Hindlimb muscle (tissue), 1 donor: ENCODE results near the gene ERCC4. TPM values are rescaled to one million over a fixed set of nuclear protein-coding genes. Genes with fewer than 3 reads are reported as not detected.
"Not testable (repeated sequence)": the region's sequence is repeated elsewhere in the genome, so short reads cannot be mapped to it uniquely, and the experiment has no call there.

Experiments used
- DNase-seq: peaks from one replicate; pipeline ENCODE4 v3.0.0-alpha.2; 2013
- polyA plus RNA-seq: library from polyadenylated mRNA; unstranded; fragments of 120-200 nt; gene quantifications from one replicate; pipeline ENCODE4 v1.2.1, GENCODE V29; 2013; ENCODE audit not compliant: insufficient read length

The ERCC4 gene
- polyA plus RNA-seq = 10.4 TPM

- peak; percentile 99 for DNase-seq
Observed at GRCh38 chr16:13919683-13920509, at the start of gene ERCC4. ERCC4 (plus strand) TSS chr16:13920154; CDS start chr16:13920166, 12 bp downstream.

- DNase-seq = peak; percentile 15
Observed at GRCh38 chr16:13873835-13874438, 46.0 kb upstream of the ERCC4 start.

GRCh38 chr16:13875614-13876284 is 44.2 kb upstream of the ERCC4 start:
- DNase-seq = no peak

GRCh38 chr16:13883276-13883675 is 36.7 kb upstream of the ERCC4 start:
- DNase-seq = no peak

GRCh38 chr16:13883881-13884280 is 36.1 kb upstream of the ERCC4 start:
- DNase-seq = no peak

GRCh38 chr16:13885700-13886099 is 34.3 kb upstream of the ERCC4 start:
- no peak for DNase-seq

GRCh38 chr16:13886608-13887007 is 33.3 kb upstream of the ERCC4 start:
- no peak for DNase-seq

- DNase-seq = not testable (repeated sequence)
Observed at GRCh38 chr16:13889323-13889722, 30.6 kb upstream of the ERCC4 start.

- DNase-seq = no peak
Observed at GRCh38 chr16:13892301-13892700, 27.7 kb upstream of the ERCC4 start.

GRCh38 chr16:13895516-13895915 is 24.4 kb upstream of the ERCC4 start:
- DNase-seq = no peak

GRCh38 chr16:13896543-13897182 is 23.3 kb upstream of the ERCC4 start:
- no peak for DNase-seq

- no peak for DNase-seq
Observed at GRCh38 chr16:13897806-13898205, 22.1 kb upstream of the ERCC4 start.

GRCh38 chr16:13898233-13898632 is 21.7 kb upstream of the ERCC4 start:
- no peak for DNase-seq

GRCh38 chr16:13902052-13902451 is 17.9 kb upstream of the ERCC4 start:
- no peak for DNase-seq

- no peak for DNase-seq
Observed at GRCh38 chr16:13902677-13903076, 17.3 kb upstream of the ERCC4 start.

- DNase-seq = no peak
Observed at GRCh38 chr16:13904179-13904691, 15.7 kb upstream of the ERCC4 start.

- not testable (repeated sequence) for DNase-seq
Observed at GRCh38 chr16:13904822-13905221, 15.1 kb upstream of the ERCC4 start.

GRCh38 chr16:13906168-13907089 is 13.5 kb upstream of the ERCC4 start:
- DNase-seq = no peak

- no peak for DNase-seq
Observed at GRCh38 chr16:13907431-13907830, 12.5 kb upstream of the ERCC4 start.

GRCh38 chr16:13909069-13909468 is 10.9 kb upstream of the ERCC4 start:
- no peak for DNase-seq

GRCh38 chr16:13909872-13910303 is 10.1 kb upstream of the ERCC4 start:
- peak; percentile 46 for DNase-seq

GRCh38 chr16:13911306-13911705 is 8.6 kb upstream of the ERCC4 start:
- DNase-seq = no peak
